Epithelial cell of proximal tubule (primary cell): ENCODE results near the gene MRPL54. TPM values are rescaled to one million over a fixed set of nuclear protein-coding genes. Genes with fewer than 3 reads are reported as not detected.

ENCODE experiments used
- DNase-seq: peaks from one replicate; pipeline ENCODE4 v3.0.0-alpha.2; 2011; ENCODE audit warnings: low read depth
- H3K4me3 ChIP-seq: 2 replicates; pipeline ENCODE4 v1.5.1; 2011; ENCODE audit warnings: low read depth, mild to moderate bottlenecking, low read length
- total RNA-seq: library from RNA; depleted of rRNA; stranded (reverse); fragments of >200 nt; gene quantifications from 2 replicates; pipeline ENCODE4 v1.2.3, GENCODE V29; 2015
- TF ChIP-seq, protein P1 (sequence below): conservative IDR thresholded peaks from 2 replicates; pipeline ENCODE4 v1.5.1; 2012; ENCODE audit warnings: low read depth, mild to moderate bottlenecking, low read length

Gene MRPL54
- total RNA-seq: 102 and 105 TPM in 2 replicates

DNA sequence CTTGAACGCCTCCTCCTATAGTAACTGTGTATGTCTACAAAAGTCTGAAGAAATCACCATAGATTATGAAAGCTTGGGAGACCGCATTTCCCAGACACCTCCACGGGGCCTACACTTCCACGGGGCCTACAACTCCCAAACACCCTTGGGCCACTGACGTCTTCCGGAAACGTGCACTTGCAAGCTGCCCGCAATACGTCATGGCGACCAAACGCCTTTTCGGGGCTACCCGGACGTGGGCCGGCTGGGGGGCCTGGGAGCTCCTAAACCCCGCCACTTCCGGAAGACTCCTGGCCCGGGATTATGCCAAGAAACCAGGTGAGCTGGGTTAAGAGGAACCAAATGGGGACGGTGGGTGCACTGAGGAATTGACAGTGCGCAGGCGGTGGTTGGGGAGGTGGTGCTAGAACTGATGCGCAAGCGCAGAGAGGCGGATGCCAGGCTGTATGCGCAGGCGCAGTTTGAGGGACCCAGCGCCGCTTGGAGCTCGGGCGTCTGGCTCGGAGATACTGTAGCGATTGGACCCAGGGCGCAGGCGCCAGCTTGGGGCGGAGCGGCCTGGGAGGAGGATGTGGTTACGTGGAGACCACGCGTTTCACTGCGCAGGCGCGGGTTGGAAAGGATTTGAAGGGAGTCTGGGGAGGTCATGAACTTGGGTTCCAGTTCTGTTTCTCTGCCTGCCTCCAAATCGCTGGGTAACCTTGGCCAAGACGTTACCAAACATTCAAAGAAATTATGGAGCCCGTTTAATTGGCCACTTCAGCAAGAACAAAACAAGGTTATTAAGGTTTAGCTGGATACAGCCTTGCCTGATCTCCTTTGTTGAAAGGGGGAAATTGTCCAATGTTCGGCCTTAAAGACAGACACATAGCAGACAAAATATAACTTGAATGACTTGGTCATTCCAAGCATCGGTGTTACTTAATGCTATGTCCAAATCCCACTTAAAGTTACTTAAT lies at the start of gene MRPL54:
Gene MRPL54, plus strand, starts transcription at position 182 of the 959 bp plus-strand sequence. Its CDS starts 19 bp downstream, at position 201.
- H3K4me3 ChIP-seq: peak within 1 kb of the TSS; percentile 100
- DNase-seq: peak; percentile 87
- TF ChIP-seq, protein P1, sequence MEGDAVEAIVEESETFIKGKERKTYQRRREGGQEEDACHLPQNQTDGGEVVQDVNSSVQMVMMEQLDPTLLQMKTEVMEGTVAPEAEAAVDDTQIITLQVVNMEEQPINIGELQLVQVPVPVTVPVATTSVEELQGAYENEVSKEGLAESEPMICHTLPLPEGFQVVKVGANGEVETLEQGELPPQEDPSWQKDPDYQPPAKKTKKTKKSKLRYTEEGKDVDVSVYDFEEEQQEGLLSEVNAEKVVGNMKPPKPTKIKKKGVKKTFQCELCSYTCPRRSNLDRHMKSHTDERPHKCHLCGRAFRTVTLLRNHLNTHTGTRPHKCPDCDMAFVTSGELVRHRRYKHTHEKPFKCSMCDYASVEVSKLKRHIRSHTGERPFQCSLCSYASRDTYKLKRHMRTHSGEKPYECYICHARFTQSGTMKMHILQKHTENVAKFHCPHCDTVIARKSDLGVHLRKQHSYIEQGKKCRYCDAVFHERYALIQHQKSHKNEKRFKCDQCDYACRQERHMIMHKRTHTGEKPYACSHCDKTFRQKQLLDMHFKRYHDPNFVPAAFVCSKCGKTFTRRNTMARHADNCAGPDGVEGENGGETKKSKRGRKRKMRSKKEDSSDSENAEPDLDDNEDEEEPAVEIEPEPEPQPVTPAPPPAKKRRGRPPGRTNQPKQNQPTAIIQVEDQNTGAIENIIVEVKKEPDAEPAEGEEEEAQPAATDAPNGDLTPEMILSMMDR: no peak

DNA sequence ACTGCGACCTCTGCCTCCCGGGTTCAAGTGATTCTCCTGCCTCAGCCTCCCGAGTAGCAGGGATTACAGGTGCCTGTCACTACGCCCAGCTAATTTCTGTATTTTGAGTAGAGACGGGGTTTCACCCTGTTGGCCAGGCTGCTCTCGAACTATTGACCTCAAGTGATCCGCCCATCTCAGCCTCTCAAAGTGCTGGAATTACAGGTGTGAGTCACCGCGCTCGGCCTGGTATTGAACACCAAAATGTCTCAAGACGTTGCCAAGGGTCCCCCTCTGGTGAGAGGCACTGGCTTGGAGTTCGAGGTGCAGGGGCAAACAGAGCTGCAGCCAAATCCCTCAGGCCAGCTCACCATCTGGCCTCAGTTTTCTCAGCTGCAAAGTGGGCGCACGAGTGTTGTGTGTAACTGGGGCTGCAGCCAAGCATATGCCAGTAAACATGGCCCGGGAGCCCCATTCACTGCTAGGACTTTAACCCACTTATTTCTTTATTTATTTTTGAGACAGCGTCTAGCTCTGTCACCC lies 46.3 kb upstream of the MRPL54 start:
- no peak for DNase-seq
- TF ChIP-seq, protein P1: no peak
- H3K4me3 ChIP-seq: no peak overlapping the region

DNA sequence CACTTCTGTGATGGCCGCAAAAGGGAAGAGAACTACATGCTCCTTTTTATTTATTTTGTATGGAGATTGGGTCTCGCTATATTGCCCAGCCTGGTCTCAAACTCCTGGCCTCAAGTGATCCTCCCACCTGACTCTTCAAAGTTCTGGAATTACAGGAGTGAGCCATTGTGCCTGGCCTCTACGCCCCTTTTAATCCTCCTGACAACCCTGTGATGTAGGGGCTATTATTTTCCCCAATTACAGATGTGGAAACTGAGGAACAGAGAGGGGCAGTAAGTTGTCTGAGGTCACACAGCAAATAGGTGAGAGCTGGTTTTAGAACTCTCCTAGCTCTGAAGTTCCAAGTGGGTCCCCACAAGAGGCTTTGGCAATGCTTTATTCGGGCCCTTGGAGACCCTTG lies 42.6 kb upstream of the MRPL54 start:
- no peak overlapping the region for H3K4me3 ChIP-seq
- no peak for DNase-seq
- TF ChIP-seq, protein P1: no peak

DNA sequence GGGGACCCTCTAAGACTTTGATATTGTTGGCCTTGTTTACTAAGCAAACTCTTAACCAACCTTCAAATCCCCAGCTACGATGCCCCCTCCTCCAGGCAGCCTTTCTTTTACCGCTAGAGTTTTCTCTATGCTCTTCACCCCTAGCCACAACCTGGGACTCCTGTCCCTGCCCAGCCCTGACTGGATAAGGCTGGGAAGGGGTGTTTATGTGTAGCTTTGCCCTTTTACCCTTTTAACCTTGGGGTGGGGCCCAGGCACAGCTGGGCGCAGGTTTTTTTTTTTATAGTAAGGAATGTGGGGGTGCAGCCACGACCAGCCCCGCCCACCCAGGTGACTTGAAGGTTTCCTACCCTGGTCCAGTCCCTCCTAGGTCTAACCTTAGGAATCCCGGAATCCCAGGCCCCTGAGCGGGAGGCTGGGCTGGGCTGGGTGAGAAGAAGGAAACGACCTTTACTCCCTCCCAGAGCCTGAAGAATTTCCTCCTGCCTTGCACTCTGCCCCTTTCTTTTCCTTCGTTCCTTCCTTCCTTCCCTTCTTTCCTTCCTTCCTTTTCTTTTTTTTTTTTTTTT lies 42.0 kb upstream of the MRPL54 start:
- no peak overlapping the region for H3K4me3 ChIP-seq
- TF ChIP-seq, protein P1: no peak
- DNase-seq: no peak

DNA sequence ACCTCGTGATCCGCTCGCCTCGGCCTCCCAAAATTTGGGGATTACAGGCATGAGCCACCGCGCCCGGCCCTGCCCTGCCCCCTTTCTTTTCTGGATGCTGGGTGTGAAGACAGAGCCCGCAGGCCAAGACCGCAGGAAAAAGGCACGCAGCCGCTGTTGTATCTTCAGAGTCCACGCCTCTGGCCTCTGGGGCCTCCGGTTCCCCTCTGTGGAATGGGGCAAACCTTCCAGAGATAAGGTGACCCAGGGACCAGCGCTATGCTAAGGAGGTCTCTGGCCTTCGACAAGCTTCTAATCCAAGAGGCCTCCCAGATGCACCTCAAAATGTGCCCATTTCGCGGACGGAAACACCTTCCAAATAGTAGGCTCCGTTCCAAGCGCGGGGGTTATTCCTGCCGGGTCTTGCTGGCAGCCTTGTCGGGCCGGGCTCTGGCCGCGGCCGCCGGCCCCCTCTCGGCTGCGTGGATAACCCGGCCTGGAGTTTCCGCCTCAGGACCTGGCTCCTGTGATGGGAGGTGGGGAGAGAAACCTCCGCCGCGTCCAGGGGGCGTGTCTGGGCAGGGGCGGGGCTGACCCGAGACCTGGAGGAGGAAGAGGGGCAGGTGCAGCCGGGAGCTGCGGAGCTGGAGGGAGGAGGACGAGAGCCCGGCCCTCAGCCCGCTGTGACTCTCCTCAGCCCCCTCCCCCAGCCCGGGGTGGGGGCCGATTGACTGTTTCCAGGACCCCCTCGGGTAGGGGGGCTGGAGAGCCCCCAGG lies 41.2 kb upstream of the MRPL54 start:
- no peak for DNase-seq
- TF ChIP-seq, protein P1: no peak
- peak overlapping the region; percentile 48 for H3K4me3 ChIP-seq

DNA sequence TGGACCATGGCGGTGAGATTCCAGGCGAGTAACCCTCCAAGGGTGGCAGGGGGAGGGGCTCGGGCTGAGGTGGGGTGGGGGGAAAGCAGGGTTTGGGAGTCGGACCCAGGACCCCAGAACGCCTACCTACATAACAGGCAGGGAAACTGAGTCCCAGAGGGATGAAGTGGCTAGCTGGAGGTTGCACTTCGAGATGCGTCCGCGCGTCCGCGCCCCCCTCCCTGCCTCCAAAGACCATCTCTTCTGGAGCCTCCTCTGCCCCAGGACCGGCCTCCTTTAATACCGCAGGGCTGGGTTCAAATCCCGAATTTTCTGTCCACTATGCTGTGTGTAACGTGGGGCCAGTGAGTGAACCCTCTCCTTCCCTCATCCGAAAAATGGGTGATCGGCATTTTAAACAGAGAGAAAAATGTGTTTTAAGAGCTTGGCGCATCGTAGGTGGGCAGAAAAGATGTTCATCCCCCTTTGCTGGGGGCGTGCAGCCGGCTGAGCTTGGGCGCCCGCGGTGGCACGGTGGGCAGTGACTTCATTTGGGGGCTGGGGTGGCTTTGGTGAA lies 40.5 kb upstream of the MRPL54 start:
- DNase-seq: no peak
- peak overlapping the region; percentile 48 for H3K4me3 ChIP-seq
- TF ChIP-seq, protein P1: no peak
